ENCODE results near the gene RHOBTB3. TPM values are rescaled to one million over a fixed set of nuclear protein-coding genes. Genes with fewer than 3 reads are reported as not detected.

The RHOBTB3 gene
- total RNA-seq, 1 experiment from 2014 or later, result 84.3 TPM

GRCh38 chr5:95827892-95828246 is 96.7 kb downstream of the RHOBTB3 start:
- ChIA-PET CTCF (interaction anchor here (1.4 kb wide), 1 partner anchor 47 kb away, joined by 5 read pairs; no protein-coding TSS in a partner anchor), POLR2A (no interaction called here), RAD21 (ENCODE audit: low non-redundant PET in 1 of 2, low total read pairs in 2 of 2, uncharacterized antibody in 2 of 2, unreplicated experiment in 2 of 2) (no interaction called here)
- Histone ChIP-seq H4K20me1 (ENCODE audit: insufficient read depth) (no peaks in the 10 kb centered on the region), H3K9me3 (ENCODE audit: control insufficient read depth in 1 of 2, insufficient read depth in 1 of 2, low read depth in 1 of 2, low read length in 2 of 2) (no peaks in the 10 kb centered on the region), H3K79me2 (ENCODE audit: insufficient read depth, low read length) (no peaks in the 10 kb centered on the region), H3K9ac (ENCODE audit: low read length) (no peak overlapping the region), H3K27me3 (ENCODE audit: insufficient read depth, low read length) (no peaks in the 10 kb centered on the region), H3K36me3 (ENCODE audit: control insufficient read depth in 1 of 2, insufficient read depth in 2 of 2, low read length in 2 of 2) (no peaks in the 10 kb centered on the region), H3K4me1 (ENCODE audit: control insufficient read depth in 1 of 2, insufficient read depth in 2 of 2, low read length in 2 of 2) (peaks cover 17 to 24% of the 10 kb centered on the region in 2 experiments), H3K27ac (ENCODE audit: low read depth, low read length) (no peak overlapping the region), H3K4me3 (replicated peaks in 1 of 2; ENCODE audit: low read depth in 1 of 2, low read length in 2 of 2) (no peak overlapping the region), H3K4me2 (ENCODE audit: low read length) (no peak overlapping the region), H3K9me2 (ENCODE audit: insufficient read depth) (no peaks in the 10 kb centered on the region), H2AFZ (ENCODE audit: low read depth, low read length, poor library complexity, severe bottlenecking) (no peak overlapping the region)
- TF ChIP-seq CBX3 (IDR thresholded peaks at IDR 0.05; ENCODE audit: low read depth), result no peak
- TF ChIP-seq SIN3A (IDR thresholded peaks at IDR 0.05; ENCODE audit: low read depth), result no peak
- TF ChIP-seq ZNF274 (IDR thresholded peaks at IDR 0.05; ENCODE audit: low read depth, low read length), result no peak
- BruUV-seq (replicated peaks), result no TSS peak
- intact Hi-C loops (cut with micrococcal nuclease), result no loop called here
- no peak for DNase-seq (ENCODE audit: low read depth, low spot score)
- no peak for ATAC-seq

DNA sequence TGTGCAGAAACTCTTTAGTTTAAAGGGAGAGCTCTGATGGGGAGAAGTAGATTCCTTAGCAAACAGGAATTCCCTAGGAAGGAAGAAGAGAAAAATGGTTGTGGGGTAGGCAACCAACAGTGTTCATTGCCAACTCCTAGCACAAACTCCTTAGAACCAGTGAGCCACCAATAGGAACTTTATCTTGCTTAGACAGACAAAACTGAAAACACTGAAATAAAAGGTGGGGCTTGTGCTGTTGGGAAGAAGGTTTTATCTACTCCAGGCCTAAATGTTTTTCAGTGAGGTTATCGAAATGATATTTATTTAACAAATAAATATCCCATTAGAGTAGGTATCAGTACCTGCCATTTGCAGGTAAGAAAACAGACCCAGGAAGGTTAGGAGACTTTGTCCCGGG is 99.1 kb downstream of the RHOBTB3 start:
- Histone ChIP-seq H3K4me3 (replicated peaks in 1 of 2; ENCODE audit: low read depth in 1 of 2, low read length in 2 of 2) (no peak overlapping the region), H3K27ac (ENCODE audit: low read depth, low read length) (no peak overlapping the region), H3K9ac (ENCODE audit: low read length) (no peak overlapping the region), H2AFZ (ENCODE audit: low read depth, low read length, poor library complexity, severe bottlenecking) (no peak overlapping the region), H3K27me3 (ENCODE audit: insufficient read depth, low read length) (no peaks in the 10 kb centered on the region), H3K9me2 (ENCODE audit: insufficient read depth) (no peaks in the 10 kb centered on the region), H4K20me1 (ENCODE audit: insufficient read depth) (no peaks in the 10 kb centered on the region), H3K9me3 (ENCODE audit: control insufficient read depth in 1 of 2, insufficient read depth in 1 of 2, low read depth in 1 of 2, low read length in 2 of 2) (no peaks in the 10 kb centered on the region), H3K36me3 (ENCODE audit: control insufficient read depth in 1 of 2, insufficient read depth in 2 of 2, low read length in 2 of 2) (no peaks in the 10 kb centered on the region), H3K4me2 (ENCODE audit: low read length) (no peak overlapping the region), H3K79me2 (ENCODE audit: insufficient read depth, low read length) (no peaks in the 10 kb centered on the region), H3K4me1 (ENCODE audit: control insufficient read depth in 1 of 2, insufficient read depth in 2 of 2, low read length in 2 of 2) (peaks cover 0 to 2% of the 10 kb centered on the region in 2 experiments; a peak in 1 of 4 replicates)
- no TSS peak for BruUV-seq (replicated peaks)
- ChIA-PET CTCF (interaction anchor here (0.9 kb wide), 1 partner anchor 13 kb away, joined by 3 read pairs; no protein-coding TSS in a partner anchor), RAD21 (ENCODE audit: low non-redundant PET in 1 of 2, low total read pairs in 2 of 2, uncharacterized antibody in 2 of 2, unreplicated experiment in 2 of 2) (no interaction called here), POLR2A (no interaction called here)
- DNase-seq (ENCODE audit: low read depth, low spot score) (no peak), ATAC-seq (no peak)
- no peak for TF ChIP-seq ELF1 (IDR thresholded peaks at IDR 0.05; ENCODE audit: borderline replicate concordance, low read depth)
- TF ChIP-seq, protein P1, sequence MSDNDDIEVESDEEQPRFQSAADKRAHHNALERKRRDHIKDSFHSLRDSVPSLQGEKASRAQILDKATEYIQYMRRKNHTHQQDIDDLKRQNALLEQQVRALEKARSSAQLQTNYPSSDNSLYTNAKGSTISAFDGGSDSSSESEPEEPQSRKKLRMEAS (IDR thresholded peaks at IDR 0.05), result no peak
- TF ChIP-seq EZH2phosphoT487 (IDR thresholded peaks at IDR 0.05; ENCODE audit: borderline replicate concordance), result no peak
- TF ChIP-seq RAD21 (IDR thresholded peaks at IDR 0.05; ENCODE audit: low read depth), result no peak
- no peak for TF ChIP-seq EZH2 (IDR thresholded peaks at IDR 0.05)
- TF ChIP-seq CBX3 (IDR thresholded peaks at IDR 0.05; ENCODE audit: low read depth), result no peak
- TF ChIP-seq SP1 (IDR thresholded peaks at IDR 0.05; ENCODE audit: low read depth), result no peak
- TF ChIP-seq TCF7L2 (IDR thresholded peaks at IDR 0.05; ENCODE audit: borderline replicate concordance, extremely low read depth, insufficient read depth, insufficient read length), result no peak
- TF ChIP-seq SIN3A (IDR thresholded peaks at IDR 0.05; ENCODE audit: low read depth), result no peak
- TF ChIP-seq, protein P2, sequence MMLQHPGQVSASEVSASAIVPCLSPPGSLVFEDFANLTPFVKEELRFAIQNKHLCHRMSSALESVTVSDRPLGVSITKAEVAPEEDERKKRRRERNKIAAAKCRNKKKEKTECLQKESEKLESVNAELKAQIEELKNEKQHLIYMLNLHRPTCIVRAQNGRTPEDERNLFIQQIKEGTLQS (IDR thresholded peaks at IDR 0.05), result no peak
- TF ChIP-seq YY1 (IDR thresholded peaks at IDR 0.05; ENCODE audit: extremely low read depth, insufficient replicate concordance, low read depth, low read length), result no peak
- no peak for TF ChIP-seq CTCF (IDR thresholded peaks at IDR 0.05 in 2 of 3, conservative IDR thresholded peaks at IDR 0.05 in 1 of 3; ENCODE audit: borderline replicate concordance in 1 of 3, insufficient read depth in 1 of 3, low read depth in 2 of 3, low read length in 2 of 3)
- TF ChIP-seq ZFX (IDR thresholded peaks at IDR 0.05), result no peak
- TF ChIP-seq REST (IDR thresholded peaks at IDR 0.05; ENCODE audit: low read depth), result no peak
- no peak for TF ChIP-seq EGR1 (IDR thresholded peaks at IDR 0.05; ENCODE audit: low read depth)
- intact Hi-C loops (cut with micrococcal nuclease), result no loop called here
